Activated CD8-positive, alpha-beta memory T cell treated with anti-CD3 and anti-CD28 coated beads for 36 hours (primary cell): ENCODE data around the gene PIEZO1. TPM values are rescaled to one million over a fixed set of nuclear protein-coding genes. Genes with fewer than 3 reads are reported as not detected.

Experiments used
- CTCF ChIA-PET: fragments of 350-600 bp; sonication (Branson Sonifier 250); formaldehyde crosslinking; loops from one replicate; lab custom pipeline; 2021; ENCODE audit warnings: antibody characterized with exemption; lab: Charles Lee
- POLR2A ChIA-PET: fragments of 350-600 bp; sonication (Branson Sonifier 250); formaldehyde crosslinking; loops from one replicate; lab custom pipeline; 2021; ENCODE audit warnings: antibody characterized with exemption; lab: Charles Lee
- total RNA-seq, 2 experiments: library from RNA; stranded (reverse); gene quantifications; one replicate each; pipeline ENCODE4 v1.2.3, GENCODE V29; 2021

The PIEZO1 gene
- total RNA-seq, 2 experiments from 2014 or later = 217 to 219 TPM

- ChIA-PET CTCF (no interaction called here), POLR2A (no interaction called here)
Measured at GRCh38 chr16:88712362-88712979, 72.5 kb downstream of the PIEZO1 start.

GRCh38 chr16:88711750-88712340 lies 73.2 kb downstream of the PIEZO1 start:
- ChIA-PET POLR2A (no interaction called here), CTCF (interaction anchor here (0.8 kb wide), 1 partner anchor 25 kb away, joined by 3 read pairs; no protein-coding TSS in a partner anchor)

- ChIA-PET CTCF (interaction anchor here (2.1 kb wide), 1 partner anchor 27 kb away, joined by 9 read pairs; no protein-coding TSS in a partner anchor), POLR2A (interaction anchor here (1.3 kb wide), 1 partner anchor 72 kb away, joined by 3 read pairs; no protein-coding TSS in a partner anchor)
Measured at GRCh38 chr16:88710556-88710955, 74.5 kb downstream of the PIEZO1 start.

GRCh38 chr16:88706965-88707826 lies 77.8 kb downstream of the PIEZO1 start:
- POLR2A ChIA-PET = interaction anchor here (0.6 to 1.6 kb wide), 3 partner anchors 8 to 1036 kb away, joined by 3 to 5 read pairs (median 4); no protein-coding TSS in a partner anchor
- CTCF ChIA-PET = interaction anchor here (0.7 to 2.3 kb wide), 6 partner anchors 15 to 77 kb away, joined by 3 to 10 read pairs (median 3); no protein-coding TSS in a partner anchor

- CTCF ChIA-PET = interaction anchor here (0.7 to 2.3 kb wide), 6 partner anchors 14 to 78 kb away, joined by 3 to 10 read pairs (median 3); no protein-coding TSS in a partner anchor
- POLR2A ChIA-PET = interaction anchor here (1.3 to 2.0 kb wide), 3 partner anchors 9 to 77 kb away, joined by 4 to 5 read pairs (median 4); no protein-coding TSS in a partner anchor
Measured at GRCh38 chr16:88706229-88706964, 78.6 kb downstream of the PIEZO1 start, which contains the start of the genes CTU2 and RNF166. Gene CTU2 (plus strand): TSS chr16:88706503. CDS start chr16:88706531, 28 bp downstream. Gene RNF166 (minus strand): TSS chr16:88706408. CDS start chr16:88706325, 83 bp downstream.

GRCh38 chr16:88705801-88706228 lies 79.2 kb downstream of the PIEZO1 start:
- CTCF ChIA-PET = interaction anchor here (1.0 to 3.1 kb wide), 4 partner anchors 25 to 79 kb away, joined by 3 to 17 read pairs (median 3); no protein-coding TSS in a partner anchor
- POLR2A ChIA-PET = interaction anchor here (1.0 to 2.6 kb wide), 5 partner anchors 9 to 77 kb away, joined by 3 to 12 read pairs (median 4); no protein-coding TSS in a partner anchor

- CTCF ChIA-PET = interaction anchor here (0.8 to 3.1 kb wide), 6 partner anchors 11 to 97 kb away, joined by 3 to 17 read pairs (median 3); no protein-coding TSS in a partner anchor
- POLR2A ChIA-PET = interaction anchor here (0.7 to 2.6 kb wide), 4 partner anchors 66 to 89 kb away, joined by 3 to 12 read pairs (median 4); no protein-coding TSS in a partner anchor
Measured at GRCh38 chr16:88705076-88705684, 79.8 kb downstream of the PIEZO1 start.

GRCh38 chr16:88703486-88704309 lies 81.3 kb downstream of the PIEZO1 start:
- POLR2A ChIA-PET = interaction anchor here (0.6 to 2.6 kb wide), 6 partner anchors 18 to 248 kb away, joined by 3 to 12 read pairs (median 4); partner anchors contain the start of genes APRT and MVD

GRCh38 chr16:88702371-88703210 lies 82.4 kb downstream of the PIEZO1 start:
- POLR2A ChIA-PET = interaction anchor here (1.0 to 2.6 kb wide), 6 partner anchors 21 to 79 kb away, joined by 3 to 12 read pairs (median 4); partner anchors contain the start of gene MVD

More at GRCh38 chr16:88703486-88704309, 81.3 kb downstream of the PIEZO1 start:
- CTCF ChIA-PET = interaction anchor here (1.0 to 3.1 kb wide), 6 partner anchors 12 to 98 kb away, joined by 3 to 17 read pairs (median 4); partner anchors contain the start of gene MVD

GRCh38 chr16:88701581-88702370 lies 83.2 kb downstream of the PIEZO1 start:
- CTCF ChIA-PET = interaction anchor here (0.6 to 3.0 kb wide), 6 partner anchors 15 to 157 kb away, joined by 3 to 15 read pairs (median 8); partner anchors contain the start of gene MVD
- POLR2A ChIA-PET = interaction anchor here (1.1 to 1.8 kb wide), 5 partner anchors 16 to 80 kb away, joined by 4 to 8 read pairs (median 4); no protein-coding TSS in a partner anchor

More at GRCh38 chr16:88702371-88703210, 82.4 kb downstream of the PIEZO1 start:
- CTCF ChIA-PET = interaction anchor here (1.1 to 3.1 kb wide), 4 partner anchors 15 to 35 kb away, joined by 4 to 17 read pairs (median 12); no protein-coding TSS in a partner anchor

- CTCF ChIA-PET = interaction anchor here (0.7 to 3.0 kb wide), 9 partner anchors 9 to 135 kb away, joined by 3 to 15 read pairs (median 5); partner anchors contain the start of gene MVD
Measured at GRCh38 chr16:88700636-88701482, 84.2 kb downstream of the PIEZO1 start.

GRCh38 chr16:88700322-88700635 lies 84.7 kb downstream of the PIEZO1 start:
- CTCF ChIA-PET = interaction anchor here (0.7 to 3.0 kb wide), 7 partner anchors 8 to 134 kb away, joined by 3 to 15 read pairs (median 5); partner anchors contain the start of gene MVD
- POLR2A ChIA-PET = interaction anchor here (0.8 to 1.3 kb wide), 4 partner anchors 13 to 248 kb away, joined by 3 to 5 read pairs (median 4); no protein-coding TSS in a partner anchor

More at GRCh38 chr16:88700636-88701482, 84.2 kb downstream of the PIEZO1 start:
- POLR2A ChIA-PET = interaction anchor here (0.8 to 1.3 kb wide), 7 partner anchors 13 to 248 kb away, joined by 3 to 5 read pairs (median 4); no protein-coding TSS in a partner anchor

GRCh38 chr16:88699180-88699579 lies 85.8 kb downstream of the PIEZO1 start:
- CTCF ChIA-PET = no interaction called here
- POLR2A ChIA-PET = no interaction called here
